Aorta (tissue), 5 donors: Measurements from ENCODE around the gene TRIM41. TPM values are rescaled to one million over a fixed set of nuclear protein-coding genes. Genes with fewer than 3 reads are reported as not detected.
"Not testable (repeated sequence)": the region's sequence is repeated elsewhere in the genome, so short reads cannot be mapped to it uniquely, and the experiment has no call there.

ENCODE experiments used
- ATAC-seq: fragments of 200-7000 bp; cut with Tn5 transposase; one replicate; pipeline ENCODE4 v1.9.1; 2022; ENCODE audit warnings: moderate library complexity; ENCODE audit not compliant: low FRiP score
- DNase-seq, 2 donors: peaks; one replicate each; pipeline ENCODE4 v3.0.0-alpha.2; 2020
- H3K27ac ChIP-seq, 2 donors: one replicate each; pipeline ENCODE4 v1.5.1; 2013; ENCODE audit warnings: low read length in 2 of 2, mild to moderate bottlenecking in 2 of 2, moderate library complexity in 2 of 2, control low read depth in 1 of 2, inconsistent platforms in 1 of 2, low read depth in 1 of 2
- H3K27me3 ChIP-seq, 2 donors: one replicate each; pipeline ENCODE4 v1.6.1; 2013; ENCODE audit warnings: control low read depth in 1 of 2, low read length in 1 of 2, mild to moderate bottlenecking in 1 of 2, moderate library complexity in 1 of 2; ENCODE audit not compliant: insufficient read depth in 2 of 2, control insufficient read depth in 1 of 2
- H3K36me3 ChIP-seq, 2 donors: one replicate each; pipeline ENCODE4 v1.6.1; 2013; ENCODE audit warnings: control low read depth in 1 of 2, low read length in 1 of 2, mild to moderate bottlenecking in 1 of 2; ENCODE audit not compliant: insufficient read depth in 2 of 2, control insufficient read depth in 1 of 2
- H3K4me1 ChIP-seq, 2 donors: one replicate each; pipeline ENCODE4 v1.6.1; 2013; ENCODE audit warnings: low read length in 2 of 2, control low read depth in 1 of 2, mild to moderate bottlenecking in 1 of 2, moderate library complexity in 1 of 2; ENCODE audit not compliant: insufficient read depth in 2 of 2, control insufficient read depth in 1 of 2
- H3K4me3 ChIP-seq, 2 donors: one replicate each; pipeline ENCODE4 v1.5.1; 2013; ENCODE audit warnings: low read length in 2 of 2, control low read depth in 1 of 2, mild to moderate bottlenecking in 1 of 2
- H3K9me3 ChIP-seq: one replicate; pipeline ENCODE4 v1.6.1; 2013; ENCODE audit warnings: mild to moderate bottlenecking, low read length; ENCODE audit not compliant: control insufficient read depth
- WGBS, 2 donors: extraction: QIAGEN DNeasy Blood & Tissue Kit; methylation state at CpG; one replicate each; pipeline ENCODE4 v1.1.7; 2013; 5-methylcytosine and 5-hydroxymethylcytosine counted together
- intact Hi-C, 2 donors: fragments of 100-400 bp; cut with DNase I; formaldehyde crosslinking; loops; one replicate each; pipeline versions ENCODE4 v1.14.2 to v1.15.0; 2022
- polyA plus RNA-seq, 2 donors: library from polyadenylated mRNA; stranded (reverse); fragments of 200-250 nt; gene quantifications; one replicate each; pipeline ENCODE4 v1.2.3, GENCODE V29; 2013
- total RNA-seq, 2 donors: library from RNA; stranded (reverse); fragmentation: NEBNext Ultra II Directional; extraction: Animal tissue kit (Norgen Biotek cat#: 25700); gene quantifications; one replicate each; pipeline ENCODE4 v1.2.1, GENCODE V29; 2021
- donor health status: healthy with polysubstance abuse.
- donor health status: Bipolar disorder and iron deficiency.
- donor health status: DM: no; HTN: no; CAD: no.
- donor health status: DM: no; HTN: no; CAD: no.
- donor health status: DM: yes; HTN: yes; CAD: no.

TRIM41 gene
- total and polyA plus RNA-seq, 4 donors, result 15.2 to 22.2 (median 18.5) TPM

- H3K27me3 ChIP-seq, ATAC-seq, H3K4me1 ChIP-seq, intact Hi-C loops, H3K9me3 ChIP-seq, H3K36me3 ChIP-seq, H3K27ac ChIP-seq, H3K4me3 ChIP-seq, DNase-seq: not testable (repeated sequence)
- WGBS, 2 donors, result 42 to 46% methylated on average over 28 of the region's 28 CpGs
Measured at GRCh38 chr5:181273433-181273744, 50.3 kb downstream of the TRIM41 start.

GRCh38 chr5:181280251-181280762, 57.2 kb downstream of the TRIM41 start:
- H3K27me3 ChIP-seq, result no peaks in the 10 kb centered on the region
- H3K36me3 ChIP-seq, result no peaks in the 10 kb centered on the region
- ATAC-seq (no peak), DNase-seq (no peak)
- H3K4me3 ChIP-seq, result no peak overlapping the region
- no peak overlapping the region for H3K27ac ChIP-seq
- intact Hi-C loops, result no loop called here
- H3K4me1 ChIP-seq, result no peaks in the 10 kb centered on the region
- WGBS, 2 donors, result 89 to 93% methylated on average over 7 of the region's 7 CpGs
- H3K9me3 ChIP-seq, result no peaks in the 10 kb centered on the region

GRCh38 chr5:181281077-181281983, 58.2 kb downstream of the TRIM41 start:
- Histone ChIP-seq H3K4me3 (no peak overlapping the region), H3K9me3 (no peaks in the 10 kb centered on the region), H3K36me3 (no peaks in the 10 kb centered on the region), H3K27ac (no peak overlapping the region), H3K4me1 (no peaks in the 10 kb centered on the region), H3K27me3 (no peaks in the 10 kb centered on the region)
- DNase-seq (peak in 1 of 2 donors; percentile 67), ATAC-seq (no peak)
- 91 to 96% methylated on average over 40 of the region's 40 CpGs for WGBS, 2 donors
- intact Hi-C loops, result no loop called here

- intact Hi-C loops, result no loop called here
Measured at GRCh38 chr5:181281984-181282316, 58.9 kb downstream of the TRIM41 start.

GRCh38 chr5:181282415-181282814, 59.3 kb downstream of the TRIM41 start:
- H3K4me1 ChIP-seq, H3K4me3 ChIP-seq, H3K36me3 ChIP-seq, intact Hi-C loops, DNase-seq, H3K27me3 ChIP-seq, H3K9me3 ChIP-seq, H3K27ac ChIP-seq, ATAC-seq: not testable (repeated sequence)
- WGBS, 2 donors, result 87 to 90% methylated on average over 16 of the region's 16 CpGs

More at GRCh38 chr5:181281984-181282316, 58.9 kb downstream of the TRIM41 start:
- Histone ChIP-seq H3K4me3 (no peak overlapping the region), H3K9me3 (no peaks in the 10 kb centered on the region), H3K4me1 (no peaks in the 10 kb centered on the region), H3K27ac (no peak overlapping the region), H3K36me3 (no peaks in the 10 kb centered on the region), H3K27me3 (no peaks in the 10 kb centered on the region)
- no peak for ATAC-seq
- DNase-seq, result no peak
- 92 to 94% methylated on average over 15 to 18 of the region's 18 CpGs for WGBS, 2 donors

- DNase-seq, result no peak
Measured at GRCh38 chr5:181282874-181283273, 59.8 kb downstream of the TRIM41 start.

GRCh38 chr5:181283347-181283746, 60.3 kb downstream of the TRIM41 start:
- Histone ChIP-seq H3K4me3 (no peak overlapping the region), H3K4me1 (no peaks in the 10 kb centered on the region), H3K9me3 (no peaks in the 10 kb centered on the region), H3K27ac (no peak overlapping the region), H3K27me3 (no peaks in the 10 kb centered on the region), H3K36me3 (no peaks in the 10 kb centered on the region)
- 82 to 86% methylated on average over 13 of the region's 13 CpGs for whole genome bisulfite sequencing, 2 donors
- DNase-seq (peak in 1 of 2 donors; percentile 64), ATAC-seq (no peak)
- intact Hi-C loops, result no loop called here

More at GRCh38 chr5:181282874-181283273, 59.8 kb downstream of the TRIM41 start:
- H3K9me3 ChIP-seq, result no peaks in the 10 kb centered on the region
- no peaks in the 10 kb centered on the region for H3K36me3 ChIP-seq
- no peak overlapping the region for H3K4me3 ChIP-seq
- H3K27me3 ChIP-seq, result no peaks in the 10 kb centered on the region
- no peaks in the 10 kb centered on the region for H3K4me1 ChIP-seq
- WGBS, 2 donors, result 83 to 93% methylated on average over 7 of the region's 7 CpGs
- intact Hi-C loops, result no loop called here
- H3K27ac ChIP-seq, result no peak overlapping the region
- no peak for ATAC-seq

GRCh38 chr5:181283841-181284755, 61.0 kb downstream of the TRIM41 start:
- DNase-seq, H3K4me1 ChIP-seq, H3K9me3 ChIP-seq, H3K27me3 ChIP-seq, H3K4me3 ChIP-seq, intact Hi-C loops, H3K36me3 ChIP-seq, H3K27ac ChIP-seq, ATAC-seq: not testable (repeated sequence)
- 53 to 63% methylated on average over 6 of the region's 6 CpGs for WGBS, 2 donors
